SU-DHL-6 (cell line): ENCODE measurements around the gene COP1.
"Not testable (repeated sequence)": the region's sequence is repeated elsewhere in the genome, so short reads cannot be mapped to it uniquely, and the experiment has no call there.

Source experiments
- CTCF ChIP-seq: fragments of 200-600 bp; sonication (generic); IDR thresholded peaks from one replicate; pipeline ENCODE4 v1.5.1; 2017; ENCODE audit warnings: antibody characterized with exemption, mild to moderate bottlenecking, low read length, moderate library complexity; ENCODE audit not compliant: insufficient read depth, poor library complexity, severe bottlenecking
- EZH2phosphoT487 ChIP-seq: fragments of 200-600 bp; sonication (generic), shearing (Covaris generic); conservative IDR thresholded peaks from 2 replicates; pipeline ENCODE4 v1.6.1; 2018; ENCODE audit warnings: mild to moderate bottlenecking, antibody characterized with exemption, low read length, moderate library complexity, mixed read lengths

GRCh38 chr1:176204655-176205054 lies 2.4 kb downstream of the COP1 start:
- TF ChIP-seq CTCF, EZH2phosphoT487: not testable (repeated sequence)
